K562 (cell line): ENCODE measurements around the gene XPNPEP3. TPM values are rescaled to one million over a fixed set of nuclear protein-coding genes. Genes with fewer than 3 reads are reported as not detected.

Experiments used
- ADNP ChIP-seq: fragments of 200-800 bp; sonication (Bioruptor generic); IDR thresholded peaks from 2 replicates; pipeline ENCODE4 v1.6.1; 2016; ENCODE audit warnings: missing genetic modification characterization, missing compliant biosample characterization
- BCL6 ChIP-seq: fragments of 250-450 bp; sonication (Bioruptor Pico); IDR thresholded peaks from 2 replicates; pipeline ENCODE4 v1.4.0; 2020
- CBFB ChIP-seq: sonication (generic); formaldehyde crosslinking; IDR thresholded peaks from 2 replicates; pipeline ENCODE4 v1.4.0; 2020; ENCODE audit warnings: mild to moderate bottlenecking, missing genetic modification reagents
- HLTF ChIP-seq: fragments of 450-650 bp; IDR thresholded peaks from 2 replicates; pipeline ENCODE4 v1.6.1; 2016
- IRF2 ChIP-seq: sonication (generic); formaldehyde crosslinking; IDR thresholded peaks from 2 replicates; pipeline ENCODE4 v1.8.1; 2022; ENCODE audit warnings: mild to moderate bottlenecking, missing genetic modification reagents
- L3MBTL2 ChIP-seq: fragments of 450-650 bp; IDR thresholded peaks from 2 replicates; pipeline ENCODE4 v1.6.1; 2016; ENCODE audit warnings: mild to moderate bottlenecking, moderate library complexity
- MAZ ChIP-seq, 2 experiments: fragments of 450-650 bp in 1 of 2; sonication (generic) in 1 of 2; formaldehyde crosslinking; IDR thresholded peaks in 1 of 2; conservative IDR thresholded peaks in 1 of 2; 2 replicates each; pipeline versions ENCODE4 v1.4.0 to v1.5.0; 2020; ENCODE audit warnings: mild to moderate bottlenecking in 1 of 2, missing genetic modification reagents in 1 of 2
- MTF1 ChIP-seq: fragments of 250-450 bp; sonication (Bioruptor Pico); IDR thresholded peaks from 2 replicates; pipeline ENCODE4 v1.9.0; 2021; ENCODE audit warnings: moderate library complexity, mild to moderate bottlenecking, inconsistent platforms, borderline replicate concordance
- SRSF7 ChIP-seq: fragments of 200-400 bp; formaldehyde crosslinking; optimal IDR thresholded peaks from 2 replicates; pipeline ENCODE3; 2017; ENCODE audit warnings: mild to moderate bottlenecking, low read depth, low read length
- TGIF2 ChIP-seq: sonication (generic); formaldehyde crosslinking; IDR thresholded peaks from 2 replicates; pipeline ENCODE4 v1.8.1; 2022; ENCODE audit warnings: mild to moderate bottlenecking, missing genetic modification reagents, moderate library complexity
- ZBTB17 ChIP-seq: fragments of 450-650 bp; formaldehyde crosslinking; IDR thresholded peaks from 2 replicates; pipeline ENCODE4 v1.4.0; 2020; ENCODE audit warnings: mild to moderate bottlenecking
- ZKSCAN1 ChIP-seq: fragments of 150-350 bp; IDR thresholded peaks from 2 replicates; pipeline ENCODE4 v1.6.1; 2016; ENCODE audit warnings: low read depth, low read length
- ZNF23 ChIP-seq: fragments of 250-450 bp; sonication (Bioruptor Pico); IDR thresholded peaks from 2 replicates; pipeline ENCODE4 v1.4.0; 2020; ENCODE audit warnings: mild to moderate bottlenecking
- ZNF778 ChIP-seq: fragments of 450-650 bp; formaldehyde crosslinking; IDR thresholded peaks from 2 replicates; pipeline ENCODE4 v1.4.0; 2020; ENCODE audit warnings: mild to moderate bottlenecking, moderate library complexity
- ZNF785 ChIP-seq: fragments of 250-450 bp; sonication (Bioruptor Pico); IDR thresholded peaks from 2 replicates; pipeline ENCODE4 v1.4.0; 2020; ENCODE audit warnings: mild to moderate bottlenecking
- polyA plus RNA-seq, 8 experiments: library from polyadenylated mRNA; depleted of rRNA in 4 of 8; stranded (reverse) in 5 of 8; unstranded in 3 of 8; fragments of >200 nt; fragmentation: Nextera tagmentation in 2 of 8; fragmentation: Illumina TruSeq in 1 of 8; extraction: Ambion mirVana in 2 of 8; extraction: Trizol in 1 of 8; gene quantifications; 2 replicates each; pipeline versions ENCODE4 v1.2.1 to v1.2.3, GENCODE V29; 2011 to 2014; ENCODE audit warnings: inconsistent platforms in 1 of 8, missing spikeins in 1 of 8
- total RNA-seq, 7 experiments: library from RNA; depleted of rRNA in 6 of 7; stranded (reverse); fragments of >200 nt in 6 of 7; fragmentation: Illumina TruSeq in 2 of 7; extraction: Trizol in 2 of 7; gene quantifications; 2 replicates each; pipeline versions ENCODE4 v1.2.1 to v1.2.3, GENCODE V29; 2011 to 2021; ENCODE audit warnings: low replicate concordance in 1 of 7
- TF ChIP-seq, protein P1 (sequence below): fragments of 150-350 bp; IDR thresholded peaks from 2 replicates; pipeline ENCODE4 v1.6.1; 2014; ENCODE audit warnings: low read depth, mild to moderate bottlenecking, low read length, borderline replicate concordance
- TF ChIP-seq, protein P2 (sequence below): fragments of 450-650 bp; IDR thresholded peaks from 2 replicates; pipeline ENCODE4 v1.6.1; 2016
- TF ChIP-seq, protein P3 (sequence below): fragments of 450-650 bp; IDR thresholded peaks from 2 replicates; pipeline ENCODE4 v1.6.1; 2018; ENCODE audit warnings: mild to moderate bottlenecking, low read depth; ENCODE audit not compliant: partially characterized antibody
- TF ChIP-seq, protein P4 (sequence below): fragments of 450-650 bp; IDR thresholded peaks from 2 replicates; pipeline ENCODE4 v1.6.1; 2017; ENCODE audit warnings: antibody characterized with exemption
- TF ChIP-seq, protein P5 (sequence below): fragments of 250-450 bp; sonication (Bioruptor Pico); IDR thresholded peaks from 2 replicates; pipeline ENCODE4 v1.8.0; 2021; ENCODE audit warnings: borderline replicate concordance, mild to moderate bottlenecking, moderate library complexity; ENCODE audit not compliant: poor library complexity, severe bottlenecking

The XPNPEP3 gene
- total and polyA plus RNA-seq, 9 of the 15 experiments (the other 6 are each of a cell fraction or from before 2014, with no cell fraction given): 9.1 to 22.6 (median 15.6) TPM

DNA sequence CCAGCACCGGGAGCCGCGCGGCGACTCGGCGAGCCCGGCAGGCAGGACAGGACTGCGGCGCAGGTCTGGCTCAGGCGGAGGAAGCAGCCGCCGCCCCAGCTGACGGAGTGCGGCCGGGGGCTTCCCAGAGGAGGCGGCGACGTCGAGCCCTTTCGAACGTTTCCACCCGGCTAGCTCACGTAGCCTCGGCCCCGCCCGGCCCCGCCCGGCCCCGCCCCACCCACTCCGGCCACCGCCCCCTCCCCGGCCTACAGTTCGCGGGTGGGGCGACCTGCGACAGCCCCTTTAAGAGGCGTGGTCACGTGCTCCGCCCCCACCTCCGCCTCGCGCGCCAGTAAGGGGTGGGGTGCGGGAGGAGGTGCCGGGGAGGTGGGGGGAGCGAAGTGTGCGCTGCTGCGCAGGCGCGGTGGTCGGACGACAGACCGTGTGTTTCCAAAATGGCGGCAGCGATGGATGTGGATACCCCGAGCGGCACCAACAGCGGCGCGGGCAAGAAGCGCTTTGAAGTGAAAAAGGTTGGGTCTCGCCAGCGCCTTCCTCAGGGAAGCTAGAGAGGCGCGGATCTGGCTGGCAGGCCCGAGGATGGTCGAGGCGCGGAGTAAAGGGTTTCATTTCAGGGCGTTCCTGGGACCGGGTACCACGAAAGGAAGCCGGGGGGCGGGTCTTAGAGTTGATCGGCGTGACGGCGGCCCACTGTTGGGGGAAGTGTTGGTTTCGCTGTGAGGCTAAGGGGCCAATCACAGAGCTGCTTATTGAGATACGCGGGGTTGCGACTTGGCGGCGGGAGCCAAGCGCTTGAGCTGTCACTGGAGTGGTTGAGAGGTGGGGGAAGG, 94.2 kb downstream of the XPNPEP3 start, which contains the start of gene RBX1 (continued):
- TF ChIP-seq, protein P1, sequence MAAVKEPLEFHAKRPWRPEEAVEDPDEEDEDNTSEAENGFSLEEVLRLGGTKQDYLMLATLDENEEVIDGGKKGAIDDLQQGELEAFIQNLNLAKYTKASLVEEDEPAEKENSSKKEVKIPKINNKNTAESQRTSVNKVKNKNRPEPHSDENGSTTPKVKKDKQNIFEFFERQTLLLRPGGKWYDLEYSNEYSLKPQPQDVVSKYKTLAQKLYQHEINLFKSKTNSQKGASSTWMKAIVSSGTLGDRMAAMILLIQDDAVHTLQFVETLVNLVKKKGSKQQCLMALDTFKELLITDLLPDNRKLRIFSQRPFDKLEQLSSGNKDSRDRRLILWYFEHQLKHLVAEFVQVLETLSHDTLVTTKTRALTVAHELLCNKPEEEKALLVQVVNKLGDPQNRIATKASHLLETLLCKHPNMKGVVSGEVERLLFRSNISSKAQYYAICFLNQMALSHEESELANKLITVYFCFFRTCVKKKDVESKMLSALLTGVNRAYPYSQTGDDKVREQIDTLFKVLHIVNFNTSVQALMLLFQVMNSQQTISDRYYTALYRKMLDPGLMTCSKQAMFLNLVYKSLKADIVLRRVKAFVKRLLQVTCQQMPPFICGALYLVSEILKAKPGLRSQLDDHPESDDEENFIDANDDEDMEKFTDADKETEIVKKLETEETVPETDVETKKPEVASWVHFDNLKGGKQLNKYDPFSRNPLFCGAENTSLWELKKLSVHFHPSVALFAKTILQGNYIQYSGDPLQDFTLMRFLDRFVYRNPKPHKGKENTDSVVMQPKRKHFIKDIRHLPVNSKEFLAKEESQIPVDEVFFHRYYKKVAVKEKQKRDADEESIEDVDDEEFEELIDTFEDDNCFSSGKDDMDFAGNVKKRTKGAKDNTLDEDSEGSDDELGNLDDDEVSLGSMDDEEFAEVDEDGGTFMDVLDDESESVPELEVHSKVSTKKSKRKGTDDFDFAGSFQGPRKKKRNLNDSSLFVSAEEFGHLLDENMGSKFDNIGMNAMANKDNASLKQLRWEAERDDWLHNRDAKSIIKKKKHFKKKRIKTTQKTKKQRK: no peak
- TF ChIP-seq HLTF (no peak), MTF1 (no peak), TGIF2 (CRISPR knock-in tag) (no peak), BCL6 (no peak), ZBTB17 (no peak), ZNF778 (CRISPR knock-in tag) (no peak), SRSF7 (no peak), MAZ (CRISPR knock-in tag; conservative IDR thresholded peaks at IDR 0.05 in 1 of 2, IDR thresholded peaks at IDR 0.05 in 1 of 2) (peak; percentile 89 to 97), CBFB (no peak), IRF2 (CRISPR knock-in tag) (no peak), ZNF23 (CRISPR knock-in tag) (no peak), L3MBTL2 (no peak; the same call in 1 of the 2 replicates), ZKSCAN1 (no peak), ADNP (tag) (no peak), ZNF785 (no peak)
- TF ChIP-seq, protein P2, sequence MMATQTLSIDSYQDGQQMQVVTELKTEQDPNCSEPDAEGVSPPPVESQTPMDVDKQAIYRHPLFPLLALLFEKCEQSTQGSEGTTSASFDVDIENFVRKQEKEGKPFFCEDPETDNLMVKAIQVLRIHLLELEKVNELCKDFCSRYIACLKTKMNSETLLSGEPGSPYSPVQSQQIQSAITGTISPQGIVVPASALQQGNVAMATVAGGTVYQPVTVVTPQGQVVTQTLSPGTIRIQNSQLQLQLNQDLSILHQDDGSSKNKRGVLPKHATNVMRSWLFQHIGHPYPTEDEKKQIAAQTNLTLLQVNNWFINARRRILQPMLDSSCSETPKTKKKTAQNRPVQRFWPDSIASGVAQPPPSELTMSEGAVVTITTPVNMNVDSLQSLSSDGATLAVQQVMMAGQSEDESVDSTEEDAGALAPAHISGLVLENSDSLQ: peak; percentile 99
- TF ChIP-seq, protein P3, sequence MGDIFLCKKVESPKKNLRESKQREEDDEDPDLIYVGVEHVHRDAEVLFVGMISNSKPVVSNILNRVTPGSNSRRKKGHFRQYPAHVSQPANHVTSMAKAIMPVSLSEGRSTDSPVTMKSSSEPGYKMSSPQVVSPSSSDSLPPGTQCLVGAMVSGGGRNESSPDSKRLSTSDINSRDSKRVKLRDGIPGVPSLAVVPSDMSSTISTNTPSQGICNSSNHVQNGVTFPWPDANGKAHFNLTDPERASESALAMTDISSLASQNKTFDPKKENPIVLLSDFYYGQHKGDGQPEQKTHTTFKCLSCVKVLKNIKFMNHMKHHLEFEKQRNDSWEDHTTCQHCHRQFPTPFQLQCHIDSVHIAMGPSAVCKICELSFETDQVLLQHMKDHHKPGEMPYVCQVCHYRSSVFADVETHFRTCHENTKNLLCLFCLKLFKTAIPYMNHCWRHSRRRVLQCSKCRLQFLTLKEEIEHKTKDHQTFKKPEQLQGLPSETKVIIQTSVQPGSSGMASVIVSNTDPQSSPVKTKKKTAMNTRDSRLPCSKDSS: no peak
- TF ChIP-seq, protein P4, sequence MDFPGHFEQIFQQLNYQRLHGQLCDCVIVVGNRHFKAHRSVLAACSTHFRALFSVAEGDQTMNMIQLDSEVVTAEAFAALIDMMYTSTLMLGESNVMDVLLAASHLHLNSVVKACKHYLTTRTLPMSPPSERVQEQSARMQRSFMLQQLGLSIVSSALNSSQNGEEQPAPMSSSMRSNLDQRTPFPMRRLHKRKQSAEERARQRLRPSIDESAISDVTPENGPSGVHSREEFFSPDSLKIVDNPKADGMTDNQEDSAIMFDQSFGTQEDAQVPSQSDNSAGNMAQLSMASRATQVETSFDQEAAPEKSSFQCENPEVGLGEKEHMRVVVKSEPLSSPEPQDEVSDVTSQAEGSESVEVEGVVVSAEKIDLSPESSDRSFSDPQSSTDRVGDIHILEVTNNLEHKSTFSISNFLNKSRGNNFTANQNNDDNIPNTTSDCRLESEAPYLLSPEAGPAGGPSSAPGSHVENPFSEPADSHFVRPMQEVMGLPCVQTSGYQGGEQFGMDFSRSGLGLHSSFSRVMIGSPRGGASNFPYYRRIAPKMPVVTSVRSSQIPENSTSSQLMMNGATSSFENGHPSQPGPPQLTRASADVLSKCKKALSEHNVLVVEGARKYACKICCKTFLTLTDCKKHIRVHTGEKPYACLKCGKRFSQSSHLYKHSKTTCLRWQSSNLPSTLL: no peak
- TF ChIP-seq, protein P5, sequence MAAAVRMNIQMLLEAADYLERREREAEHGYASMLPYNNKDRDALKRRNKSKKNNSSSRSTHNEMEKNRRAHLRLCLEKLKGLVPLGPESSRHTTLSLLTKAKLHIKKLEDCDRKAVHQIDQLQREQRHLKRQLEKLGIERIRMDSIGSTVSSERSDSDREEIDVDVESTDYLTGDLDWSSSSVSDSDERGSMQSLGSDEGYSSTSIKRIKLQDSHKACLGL (CRISPR knock-in tag): no peak
